K562 (cell line): Measurements from ENCODE around the gene ZNF140. TPM values are rescaled to one million over a fixed set of nuclear protein-coding genes. Genes with fewer than 3 reads are reported as not detected.

ENCODE experiments used
- ATAC-seq: fragments of 200-7000 bp; cut with Tn5 transposase; 3 replicates; pipeline ENCODE4 v1.9.1; 2020; ENCODE audit warnings: moderate library complexity
- BruUV-seq: library from RNA; stranded (reverse); fragments of 400-500 nt; replicated peaks from 2 replicates; lab custom pipeline; 2021; lab: Mats Ljungman, UMichigan
- CTCF ChIA-PET: fragments of 300-600 bp; formaldehyde crosslinking; extraction: SDS; loops from one replicate; lab custom pipeline; 2021; ENCODE audit warnings: low intra/inter-chr PET ratio; lab: Yijun Ruan, JAX
- POLR2A ChIA-PET: fragments of 300-600, 350-650 bp; sonication (Branson Sonifier 250); formaldehyde crosslinking; extraction: SDS; loops from one replicate; lab custom pipeline; 2021; ENCODE audit warnings: antibody characterized with exemption, inconsistent platforms; lab: Yijun Ruan, JAX
- DNase-seq, 4 experiments: peaks; one replicate each; pipeline versions ENCODE4 v3.0.0 to v3.0.0-alpha.2; 2011 to 2018; ENCODE audit warnings: low spot score in 3 of 4, mixed read lengths in 3 of 4; ENCODE audit errors: extremely low read depth in 1 of 4
- FAIRE-seq: peaks from 2 replicates; lab custom pipeline; 2011; peaks lifted over from hg19 to GRCh38; lab: Jason Lieb, UNC
- H2AFZ ChIP-seq: 2 replicates; pipeline ENCODE4 v1.6.0; 2011; ENCODE audit warnings: low read depth, low read length, control low read depth, inconsistent platforms
- H3K27ac ChIP-seq: fragments of 200-600 bp; 3 replicates; pipeline ENCODE4 v1.8.0; 2011; ENCODE audit warnings: low read depth, mild to moderate bottlenecking, control low read depth, inconsistent platforms, low read length, moderate library complexity, mixed read lengths; ENCODE audit errors: extremely low read depth
- H3K27me3 ChIP-seq, 2 experiments: fragments of 300-600 bp in 1 of 2; 2 replicates in 1 of 2; 3 replicates in 1 of 2; pipeline versions ENCODE4 v1.6.0 to v1.8.0; 2011; ENCODE audit warnings: inconsistent platforms in 2 of 2, low read length in 2 of 2, mild to moderate bottlenecking in 1 of 2, mixed read lengths in 1 of 2, moderate library complexity in 1 of 2; ENCODE audit not compliant: control insufficient read depth in 2 of 2, insufficient read depth in 2 of 2
- H3K36me3 ChIP-seq: fragments of 300-600 bp; 3 replicates; pipeline ENCODE4 v1.8.0; 2011; ENCODE audit warnings: mild to moderate bottlenecking, low read length, inconsistent platforms; ENCODE audit not compliant: control insufficient read depth, insufficient read depth
- H3K4me1 ChIP-seq, 2 experiments: fragments of 200-600 bp in 1 of 2; replicated peaks in 1 of 2; 2 replicates in 1 of 2; 3 replicates in 1 of 2; pipeline versions ENCODE4 v1.5.1 to v1.8.0; 2011; ENCODE audit warnings: inconsistent platforms in 2 of 2, low read length in 2 of 2, mild to moderate bottlenecking in 1 of 2, mixed read lengths in 1 of 2, moderate library complexity in 1 of 2; ENCODE audit not compliant: control insufficient read depth in 2 of 2, insufficient read depth in 2 of 2
- H3K4me2 ChIP-seq: 2 replicates; pipeline ENCODE4 v1.6.1; 2011; ENCODE audit warnings: low read length, control low read depth, inconsistent platforms, mixed read lengths; ENCODE audit not compliant: insufficient read depth
- H3K4me3 ChIP-seq: fragments of 200-600 bp; sonication (generic), shearing (Covaris generic); 2 replicates; pipeline ENCODE4 v1.5.1; 2016; ENCODE audit warnings: control low read depth, inconsistent platforms
- H3K79me2 ChIP-seq: fragments of 200-600 bp; 3 replicates; pipeline ENCODE4 v1.8.0; 2011; ENCODE audit warnings: low read length, inconsistent platforms; ENCODE audit not compliant: control insufficient read depth, insufficient read depth
- H3K9ac ChIP-seq, 2 experiments: 2 replicates each; pipeline versions ENCODE4 v1.6.0 to v1.6.1; 2011; ENCODE audit warnings: low read depth in 2 of 2, low read length in 2 of 2, control low read depth in 1 of 2, inconsistent platforms in 1 of 2, mild to moderate bottlenecking in 1 of 2, mixed read lengths in 1 of 2; ENCODE audit not compliant: insufficient read depth in 1 of 2
- H3K9me1 ChIP-seq: one replicate; pipeline ENCODE4 v1.6.0; 2011; ENCODE audit warnings: inconsistent platforms, mild to moderate bottlenecking, low read length, moderate library complexity; ENCODE audit not compliant: control insufficient read depth, insufficient read depth
- H3K9me3 ChIP-seq: replicated peaks from 2 replicates; pipeline ENCODE4 v1.5.1; 2011; ENCODE audit warnings: low read depth, low read length, inconsistent platforms; ENCODE audit not compliant: control insufficient read depth, insufficient read depth
- H4K20me1 ChIP-seq: replicated peaks from 2 replicates; pipeline ENCODE4 v1.6.1; 2011; ENCODE audit warnings: low read length, inconsistent platforms, mixed read lengths; ENCODE audit not compliant: control insufficient read depth, insufficient read depth
- KDM1A ChIP-seq, 2 experiments: fragments of 450-650 bp; IDR thresholded peaks; 2 replicates each; pipeline ENCODE4 v1.6.1; 2016; ENCODE audit warnings: mild to moderate bottlenecking in 2 of 2
- MCM7 ChIP-seq, 2 experiments: fragments of 450-650 bp; IDR thresholded peaks; 2 replicates each; pipeline ENCODE4 v1.6.1; 2016 to 2018
- NR2C2 ChIP-seq, 2 experiments: fragments of 200-800 bp in 1 of 2; sonication (Bioruptor generic) in 1 of 2; sonication (generic) in 1 of 2; formaldehyde crosslinking in 1 of 2; IDR thresholded peaks; 2 replicates each; pipeline versions ENCODE4 v1.6.1 to v1.8.0; 2016 to 2022; ENCODE audit warnings: mild to moderate bottlenecking in 1 of 2, missing compliant biosample characterization in 1 of 2, missing genetic modification characterization in 1 of 2, missing genetic modification reagents in 1 of 2
- PHB ChIP-seq: fragments of 250-450 bp; sonication (Bioruptor Pico); IDR thresholded peaks from 2 replicates; pipeline ENCODE4 v1.5.0; 2021
- ZNF165 ChIP-seq: fragments of 250-450 bp; sonication (Bioruptor Pico); IDR thresholded peaks from 2 replicates; pipeline ENCODE4 v1.4.0; 2020; ENCODE audit warnings: borderline replicate concordance
- ZNF589 ChIP-seq: fragments of 200-800 bp; sonication (Bioruptor generic); IDR thresholded peaks from 2 replicates; pipeline ENCODE4 v1.6.1; 2016; ENCODE audit warnings: low read depth, missing genetic modification characterization, missing compliant biosample characterization
- WGBS: fragments of 100-300 bp; shearing (Covaris generic); methylation state at CpG from one replicate; pipeline ENCODE4 v1.1.6; 2016; ENCODE audit warnings: low coverage, mixed read lengths; ENCODE audit not compliant: insufficient coverage; ENCODE audit errors: missing lambda C conversion rate; 5-methylcytosine and 5-hydroxymethylcytosine counted together
- in situ Hi-C: fragments of 300-500 bp; cut with MboI; formaldehyde crosslinking; loops from 4 replicates; pipeline ENCODE4 v1.15.0; 2018; ENCODE audit warnings: inconsistent platforms, mixed read lengths
- intact Hi-C: fragments of 100-400 bp; cut with micrococcal nuclease; formaldehyde crosslinking; loops from 2 replicates; pipeline ENCODE4 v1.14.2; 2022
- polyA plus RNA-seq, 8 experiments: library from polyadenylated mRNA; depleted of rRNA in 4 of 8; stranded (reverse) in 5 of 8; unstranded in 3 of 8; fragments of >200 nt; fragmentation: Nextera tagmentation in 2 of 8; fragmentation: Illumina TruSeq in 1 of 8; extraction: Ambion mirVana in 2 of 8; extraction: Trizol in 1 of 8; gene quantifications; 2 replicates each; pipeline versions ENCODE4 v1.2.1 to v1.2.3, GENCODE V29; 2011 to 2014; ENCODE audit warnings: inconsistent platforms in 1 of 8, missing spikeins in 1 of 8
- total RNA-seq, 7 experiments: library from RNA; depleted of rRNA in 6 of 7; stranded (reverse); fragments of >200 nt in 6 of 7; fragmentation: Illumina TruSeq in 2 of 7; extraction: Trizol in 2 of 7; gene quantifications; 2 replicates each; pipeline versions ENCODE4 v1.2.1 to v1.2.3, GENCODE V29; 2011 to 2021; ENCODE audit warnings: low replicate concordance in 1 of 7
- TF ChIP-seq, protein P1 (sequence below): fragments of 450-650 bp; formaldehyde crosslinking; IDR thresholded peaks from 2 replicates; pipeline ENCODE4 v1.4.0; 2020; ENCODE audit warnings: mild to moderate bottlenecking, mixed read lengths
- TF ChIP-seq, protein P2 (sequence below): fragments of 450-650 bp; IDR thresholded peaks from 2 replicates; pipeline ENCODE4 v1.6.1; 2016; ENCODE audit warnings: borderline replicate concordance

The ZNF140 gene
- total and polyA plus RNA-seq, 9 of the 15 experiments (the other 6 are each of a cell fraction or from before 2014, with no cell fraction given): 1.6 to 10.9 (median 5.3) TPM

- Histone ChIP-seq H3K4me3 (peak overlapping the region; percentile 85), H3K79me2 (0 out of 3 replicates have a peak, but pooled peaks cover 4% of the 10 kb centered on the region)
- CTCF ChIA-PET: no interaction called here
- TF ChIP-seq, protein P1, sequence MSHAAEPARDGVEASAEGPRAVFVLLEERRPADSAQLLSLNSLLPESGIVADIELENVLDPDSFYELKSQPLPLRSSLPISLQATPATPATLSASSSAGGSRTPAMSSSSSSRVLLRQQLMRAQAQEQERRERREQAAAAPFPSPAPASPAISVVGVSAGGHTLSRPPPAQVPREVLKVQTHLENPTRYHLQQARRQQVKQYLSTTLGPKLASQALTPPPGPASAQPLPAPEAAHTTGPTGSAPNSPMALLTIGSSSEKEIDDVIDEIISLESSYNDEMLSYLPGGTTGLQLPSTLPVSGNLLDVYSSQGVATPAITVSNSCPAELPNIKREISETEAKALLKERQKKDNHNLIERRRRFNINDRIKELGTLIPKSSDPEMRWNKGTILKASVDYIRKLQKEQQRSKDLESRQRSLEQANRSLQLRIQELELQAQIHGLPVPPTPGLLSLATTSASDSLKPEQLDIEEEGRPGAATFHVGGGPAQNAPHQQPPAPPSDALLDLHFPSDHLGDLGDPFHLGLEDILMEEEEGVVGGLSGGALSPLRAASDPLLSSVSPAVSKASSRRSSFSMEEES (CRISPR knock-in tag): no peak
- 0 out of 4 replicates have a peak, but pooled peaks of 1 of the 2 experiments have one; percentile 7 for TF ChIP-seq KDM1A (IDR thresholded peaks at IDR 0.05)
- TF ChIP-seq, protein P2, sequence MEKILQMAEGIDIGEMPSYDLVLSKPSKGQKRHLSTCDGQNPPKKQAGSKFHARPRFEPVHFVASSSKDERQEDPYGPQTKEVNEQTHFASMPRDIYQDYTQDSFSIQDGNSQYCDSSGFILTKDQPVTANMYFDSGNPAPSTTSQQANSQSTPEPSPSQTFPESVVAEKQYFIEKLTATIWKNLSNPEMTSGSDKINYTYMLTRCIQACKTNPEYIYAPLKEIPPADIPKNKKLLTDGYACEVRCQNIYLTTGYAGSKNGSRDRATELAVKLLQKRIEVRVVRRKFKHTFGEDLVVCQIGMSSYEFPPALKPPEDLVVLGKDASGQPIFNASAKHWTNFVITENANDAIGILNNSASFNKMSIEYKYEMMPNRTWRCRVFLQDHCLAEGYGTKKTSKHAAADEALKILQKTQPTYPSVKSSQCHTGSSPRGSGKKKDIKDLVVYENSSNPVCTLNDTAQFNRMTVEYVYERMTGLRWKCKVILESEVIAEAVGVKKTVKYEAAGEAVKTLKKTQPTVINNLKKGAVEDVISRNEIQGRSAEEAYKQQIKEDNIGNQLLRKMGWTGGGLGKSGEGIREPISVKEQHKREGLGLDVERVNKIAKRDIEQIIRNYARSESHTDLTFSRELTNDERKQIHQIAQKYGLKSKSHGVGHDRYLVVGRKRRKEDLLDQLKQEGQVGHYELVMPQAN: 0 out of 2 replicates have a peak, but pooled peaks have one; percentile 41
- TF ChIP-seq ZNF165 (CRISPR knock-in tag): no peak
- TF ChIP-seq PHB (CRISPR knock-in tag): no peak
- TF ChIP-seq ZNF589 (CRISPR knock-in tag): 0 out of 2 replicates have a peak, but pooled peaks have one; percentile 10
- no peak for TF ChIP-seq MCM7 (IDR thresholded peaks at IDR 0.05)
- no peak for TF ChIP-seq NR2C2 (CRISPR knock-in tag; IDR thresholded peaks at IDR 0.05)
- TF ChIP-seq NR2C2 (tag; IDR thresholded peaks at IDR 0.05): no peak
Measured at GRCh38 chr12:133129368-133130037, 48.8 kb downstream of the ZNF140 start.

More at GRCh38 chr12:133129368-133130037, 48.8 kb downstream of the ZNF140 start:
- peak overlapping the region; percentile 99 for H3K4me2 ChIP-seq
- no peaks in the 10 kb centered on the region for H4K20me1 ChIP-seq
- 39% methylated on average over 14 of the region's 26 CpGs for WGBS
- no peaks in the 10 kb centered on the region; a peak in 1 of 5 replicates for H3K4me1 ChIP-seq
- DNase-seq: no peak
- in situ Hi-C loops: no loop called here
- no peaks in the 10 kb centered on the region for H3K27me3 ChIP-seq
- peaks cover 8% of the 10 kb centered on the region for H3K9me3 ChIP-seq
- BruUV-seq: no TSS peak
- no peak for FAIRE-seq
- H3K27ac ChIP-seq: peak overlapping the region; percentile 95; the same call in 1 of the 3 replicates
- H3K9ac ChIP-seq: peak overlapping the region; percentile 92 to 98; a peak in 3 of 4 replicates
- H2AFZ ChIP-seq: peak overlapping the region; percentile 90
- intact Hi-C loops: loop anchor here (1.0 kb wide), 1 partner anchor 49 kb away; the partner anchor contains the start of gene ZNF140
- H3K9me1 ChIP-seq: no peaks in the 10 kb centered on the region
- peaks cover 5% of the 10 kb centered on the region for H3K36me3 ChIP-seq
- ATAC-seq: no peak; the same call in 2 of the 3 replicates
- POLR2A ChIA-PET: interaction anchor here (0.5 to 2.4 kb wide), 8 partner anchors 9 to 357 kb away, joined by 3 to 7 read pairs (median 3); partner anchors contain the start of gene GOLGA3
